HEK293 (cell line): Measurements from ENCODE around the gene SELENOO.

Experiments
- CTCF ChIA-PET: fragments of 350-600 bp; formaldehyde crosslinking; extraction: SDS; loops from one replicate; lab custom pipeline; 2021; ENCODE audit warnings: antibody characterized with exemption; lab: Yijun Ruan, JAX
- POLR2A ChIA-PET: fragments of 300-600 bp; formaldehyde crosslinking; extraction: SDS; loops from one replicate; lab custom pipeline; 2020; ENCODE audit warnings: antibody characterized with exemption, inconsistent platforms; lab: Yijun Ruan, JAX
- H3K27ac ChIP-seq: fragments of 200-500 bp; sonication (Bioruptor generic); 2 replicates; pipeline ENCODE4 v1.5.1; 2014; ENCODE audit warnings: low read depth, low read length, control low read depth, inconsistent platforms; ENCODE audit errors: extremely low read depth
- H3K36me3 ChIP-seq, 2 experiments: fragments of 200-500 bp in 1 of 2; sonication (Bioruptor generic) in 1 of 2; 1 replicate in 1 of 2; 2 replicates in 1 of 2; pipeline ENCODE4 v1.5.1; 2014 to 2017; ENCODE audit warnings: inconsistent platforms in 2 of 2, low read length in 2 of 2; ENCODE audit not compliant: control insufficient read depth in 2 of 2, insufficient read depth in 1 of 2
- H3K4me1 ChIP-seq: fragments of 200-500 bp; sonication (Bioruptor generic); 2 replicates; pipeline ENCODE4 v1.5.1; 2014; ENCODE audit warnings: mild to moderate bottlenecking, low read length, inconsistent platforms; ENCODE audit not compliant: control insufficient read depth, insufficient read depth
- H3K4me3 ChIP-seq: 2 replicates; pipeline ENCODE4 v1.5.1; 2011; ENCODE audit warnings: low read depth, mild to moderate bottlenecking, control low read depth, low read length, moderate library complexity
- H3K9me3 ChIP-seq: fragments of 200-500 bp; sonication (Bioruptor generic); 2 replicates; pipeline ENCODE4 v1.5.1; 2014; ENCODE audit warnings: low read depth, low read length, inconsistent platforms; ENCODE audit not compliant: control insufficient read depth, insufficient read depth
- GLIS1 ChIP-seq: fragments of 450-650 bp; formaldehyde crosslinking; IDR thresholded peaks from 2 replicates; pipeline ENCODE4 v1.5.1; 2016; ENCODE audit warnings: missing biosample characterization, missing genetic modification characterization
- INSM2 ChIP-seq: fragments of 450-650 bp; formaldehyde crosslinking; IDR thresholded peaks from 2 replicates; pipeline ENCODE4 v1.5.1; 2016; ENCODE audit warnings: missing biosample characterization, missing genetic modification characterization
- KLF16 ChIP-seq: fragments of 450-650 bp; formaldehyde crosslinking; IDR thresholded peaks from 2 replicates; pipeline ENCODE4 v1.5.1; 2017; ENCODE audit warnings: missing biosample characterization, missing genetic modification characterization
- OVOL3 ChIP-seq: fragments of 450-650 bp; formaldehyde crosslinking; IDR thresholded peaks from 2 replicates; pipeline ENCODE4 v1.5.1; 2016; ENCODE audit warnings: missing biosample characterization, missing genetic modification characterization
- PRDM1 ChIP-seq: fragments of 450-650 bp; formaldehyde crosslinking; IDR thresholded peaks from 2 replicates; pipeline ENCODE4; 2016; ENCODE audit warnings: missing biosample characterization, missing genetic modification characterization
- SP3 ChIP-seq: fragments of 450-650 bp; formaldehyde crosslinking; IDR thresholded peaks from 2 replicates; pipeline ENCODE4 v1.5.1; 2016; ENCODE audit warnings: missing biosample characterization, missing genetic modification characterization
- ZEB2 ChIP-seq: fragments of 450-650 bp; formaldehyde crosslinking; IDR thresholded peaks from 2 replicates; pipeline ENCODE4 v1.5.1; 2016; ENCODE audit warnings: missing biosample characterization, missing genetic modification characterization
- ZFP3 ChIP-seq: fragments of 450-650 bp; formaldehyde crosslinking; IDR thresholded peaks from 2 replicates; pipeline ENCODE4 v1.5.1; 2016; ENCODE audit warnings: low read depth, missing biosample characterization, missing genetic modification characterization
- ZIC2 ChIP-seq: fragments of 450-650 bp; formaldehyde crosslinking; IDR thresholded peaks from 2 replicates; pipeline ENCODE4 v1.5.1; 2016; ENCODE audit warnings: missing biosample characterization, missing genetic modification characterization
- ZNF133 ChIP-seq: fragments of 450-650 bp; formaldehyde crosslinking; IDR thresholded peaks from 2 replicates; pipeline ENCODE4 v1.5.1; 2016; ENCODE audit warnings: missing biosample characterization, missing genetic modification characterization
- ZNF211 ChIP-seq: fragments of 450-650 bp; formaldehyde crosslinking; IDR thresholded peaks from 2 replicates; pipeline ENCODE4 v1.5.1; 2016; ENCODE audit warnings: low read depth, missing biosample characterization, missing genetic modification characterization
- ZNF223 ChIP-seq: fragments of 450-650 bp; formaldehyde crosslinking; IDR thresholded peaks from 2 replicates; pipeline ENCODE4 v1.5.1; 2016; ENCODE audit warnings: missing biosample characterization, missing genetic modification characterization
- ZNF23 ChIP-seq: fragments of 450-650 bp; formaldehyde crosslinking; IDR thresholded peaks from 2 replicates; pipeline ENCODE4 v1.5.1; 2016; ENCODE audit warnings: missing biosample characterization, missing genetic modification characterization, borderline replicate concordance
- ZNF341 ChIP-seq: fragments of 450-650 bp; formaldehyde crosslinking; IDR thresholded peaks from 2 replicates; pipeline ENCODE4; 2016; ENCODE audit warnings: low read depth, missing biosample characterization, missing genetic modification characterization
- ZNF391 ChIP-seq: fragments of 450-650 bp; formaldehyde crosslinking; IDR thresholded peaks from 2 replicates; pipeline ENCODE4 v1.5.1; 2016; ENCODE audit warnings: low read depth, missing biosample characterization, missing genetic modification characterization, borderline replicate concordance
- ZNF600 ChIP-seq: fragments of 450-650 bp; formaldehyde crosslinking; IDR thresholded peaks from 2 replicates; pipeline ENCODE4 v1.5.1; 2016; ENCODE audit warnings: missing biosample characterization, missing genetic modification characterization
- ZNF629 ChIP-seq: fragments of 450-650 bp; formaldehyde crosslinking; IDR thresholded peaks from 2 replicates; pipeline ENCODE4 v1.5.1; 2017; ENCODE audit warnings: missing biosample characterization, missing genetic modification characterization
- ZNF692 ChIP-seq: fragments of 450-650 bp; formaldehyde crosslinking; IDR thresholded peaks from 2 replicates; pipeline ENCODE4 v1.5.1; 2016; ENCODE audit warnings: missing biosample characterization, missing genetic modification characterization
- ZNF837 ChIP-seq: fragments of 450-650 bp; formaldehyde crosslinking; IDR thresholded peaks from 2 replicates; pipeline ENCODE4 v1.5.1; 2016; ENCODE audit warnings: missing biosample characterization, missing genetic modification characterization

SELENOO gene

GRCh38 chr22:50174382-50175190 lies 26.2 kb upstream of the SELENOO start:
- H3K4me3 ChIP-seq, result no peak overlapping the region
- ChIA-PET CTCF (no interaction called here), POLR2A (interaction anchor here (0.6 kb wide), 1 partner anchor 34 kb away, joined by 4 read pairs; no protein-coding TSS in a partner anchor)
- no peaks in the 10 kb centered on the region for H3K4me1 ChIP-seq
- H3K9me3 ChIP-seq, result no peaks in the 10 kb centered on the region
- TF ChIP-seq ZNF692 (tag by site-specific recombination), result no peak
- TF ChIP-seq PRDM1 (tag by site-specific recombination), result no peak
- TF ChIP-seq ZNF211 (tag by site-specific recombination), result no peak
- TF ChIP-seq INSM2, result no peak
- TF ChIP-seq ZNF341, result no peak
- TF ChIP-seq OVOL3 (tag by site-specific recombination), result no peak
- no peak for TF ChIP-seq ZNF223
- TF ChIP-seq ZNF391 (tag by site-specific recombination), result no peak
- no peak for TF ChIP-seq ZNF600 (tag by site-specific recombination)
- no peak for TF ChIP-seq ZEB2 (tag by site-specific recombination)
- no peak for TF ChIP-seq ZIC2
- no peak for TF ChIP-seq GLIS1
- TF ChIP-seq ZNF837 (tag by site-specific recombination), result no peak
- no peak for TF ChIP-seq SP3
- no peak for TF ChIP-seq ZFP3 (tag by site-specific recombination)
- no peak for TF ChIP-seq ZNF629 (tag by site-specific recombination)
- H3K36me3 ChIP-seq, result peaks cover 0 to 23% of the 10 kb centered on the region in 2 experiments; a peak in 1 of 3 replicates
- H3K27ac ChIP-seq, result no peak overlapping the region

- Histone ChIP-seq H3K9me3 (no peaks in the 10 kb centered on the region), H3K36me3 (peaks cover 0 to 28% of the 10 kb centered on the region in 2 experiments; a peak in 1 of 3 replicates), H3K27ac (no peak overlapping the region), H3K4me3 (no peak overlapping the region), H3K4me1 (no peaks in the 10 kb centered on the region)
- POLR2A ChIA-PET, result interaction anchor here (0.6 kb wide), 1 partner anchor 33 kb away, joined by 4 read pairs; no protein-coding TSS in a partner anchor
- no peak for TF ChIP-seq ZNF23 (tag by site-specific recombination)
- no peak for TF ChIP-seq KLF16 (tag by site-specific recombination)
- no peak for TF ChIP-seq ZNF133 (tag by site-specific recombination)
- CTCF ChIA-PET, result no interaction called here
Measured at GRCh38 chr22:50175191-50175461, 25.7 kb upstream of the SELENOO start.
